Stimulated activated CD4-positive, alpha-beta T cell treated with anti-CD3 and anti-CD28 coated beads, TNF-alpha, amount 100 ng/mL, for 48 hours (primary cell): ENCODE measurements around the gene ODAD2.

Source experiments
- DNase-seq, 3 donors: peaks; one replicate each; pipeline ENCODE4 v3.0.0-alpha.2; 2020; ENCODE audit warnings: low read depth in 3 of 3

ODAD2 gene

GRCh38 chr10:27838901-27839300 lies 160.0 kb downstream of the ODAD2 start:
- DNase-seq, result no peak

DNA sequence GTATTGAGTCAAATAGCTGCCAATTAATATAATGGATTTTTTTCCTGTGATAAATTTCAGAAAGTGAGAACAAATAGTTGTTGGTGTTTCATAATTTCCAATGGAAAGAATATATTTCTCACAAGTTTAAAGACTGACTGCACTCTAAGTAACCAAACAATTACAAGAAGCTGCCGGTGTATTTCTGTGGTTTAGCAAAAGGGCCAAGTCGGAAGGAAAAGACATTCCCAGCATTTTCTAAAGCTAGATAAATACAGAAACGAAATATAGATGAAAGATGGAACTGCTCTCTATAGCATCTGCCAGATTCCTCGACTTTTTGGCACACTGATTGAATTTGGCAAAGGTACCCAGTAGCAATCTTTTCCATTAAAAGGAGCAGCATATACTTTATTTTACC lies 160.5 kb downstream of the ODAD2 start:
- DNase-seq, result no peak

GRCh38 chr10:27834476-27834875 lies 164.4 kb downstream of the ODAD2 start:
- no peak for DNase-seq

DNA sequence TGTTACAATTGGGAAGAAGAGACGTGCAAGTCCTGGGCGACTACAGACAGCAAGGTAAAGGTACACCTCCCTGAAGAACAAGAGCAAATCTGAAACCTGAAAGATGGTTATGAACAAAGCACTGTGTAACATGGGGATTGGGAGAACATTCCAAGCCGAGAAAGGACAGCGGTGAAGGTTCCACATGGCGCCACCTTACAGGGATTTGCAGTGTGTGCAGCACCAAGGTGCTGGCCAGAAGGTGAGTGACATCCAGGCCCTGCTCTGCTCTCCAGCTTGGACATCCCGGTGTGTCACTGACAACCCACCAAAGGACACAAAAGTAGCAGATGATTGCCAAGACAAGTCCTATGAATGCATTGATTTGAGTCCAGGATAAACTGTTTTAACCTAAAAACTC lies 165.1 kb downstream of the ODAD2 start:
- DNase-seq, result no peak

DNA sequence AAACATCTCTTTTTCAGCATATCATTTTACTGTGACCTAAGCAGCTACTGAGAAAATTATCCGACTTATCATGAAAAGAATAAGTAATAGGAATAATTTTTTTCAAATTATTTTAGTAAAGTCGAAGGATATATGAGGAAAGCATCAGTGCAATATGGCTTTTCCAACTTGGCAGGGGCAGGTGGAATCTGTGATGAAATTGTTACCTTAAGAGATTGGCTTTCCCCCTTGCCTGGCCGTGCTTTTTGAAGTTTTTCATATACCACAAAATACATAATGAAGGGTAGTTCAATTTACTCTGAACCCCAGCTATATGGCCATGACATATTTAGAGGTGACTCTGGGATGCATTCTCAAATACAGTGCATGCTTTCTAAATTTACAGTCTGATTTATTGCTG lies 166.1 kb downstream of the ODAD2 start:
- no peak for DNase-seq

- no peak for DNase-seq
Measured at GRCh38 chr10:27826369-27826768, 172.5 kb downstream of the ODAD2 start.

GRCh38 chr10:27822301-27822700 lies 176.6 kb downstream of the ODAD2 start:
- DNase-seq, result no peak

DNA sequence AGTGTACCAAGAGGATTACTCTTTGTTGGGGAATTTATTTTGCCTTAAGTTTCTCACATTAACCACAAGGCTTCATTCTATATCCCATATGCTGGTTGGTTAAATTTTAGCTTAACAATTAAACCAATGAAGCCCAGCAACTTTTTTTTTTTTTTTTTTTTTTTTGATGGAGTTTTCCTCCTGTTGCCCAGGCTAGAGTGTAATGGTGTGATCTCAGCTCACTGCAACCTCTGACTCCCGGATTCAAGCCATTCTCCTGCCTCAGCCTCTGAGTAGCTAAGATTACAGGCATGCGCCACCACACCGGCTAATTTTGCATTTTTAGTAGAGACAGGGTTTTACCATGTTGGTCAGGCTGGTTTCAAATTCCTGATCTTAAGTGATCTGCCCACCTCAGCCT lies 178.2 kb downstream of the ODAD2 start:
- no peak for DNase-seq

DNA sequence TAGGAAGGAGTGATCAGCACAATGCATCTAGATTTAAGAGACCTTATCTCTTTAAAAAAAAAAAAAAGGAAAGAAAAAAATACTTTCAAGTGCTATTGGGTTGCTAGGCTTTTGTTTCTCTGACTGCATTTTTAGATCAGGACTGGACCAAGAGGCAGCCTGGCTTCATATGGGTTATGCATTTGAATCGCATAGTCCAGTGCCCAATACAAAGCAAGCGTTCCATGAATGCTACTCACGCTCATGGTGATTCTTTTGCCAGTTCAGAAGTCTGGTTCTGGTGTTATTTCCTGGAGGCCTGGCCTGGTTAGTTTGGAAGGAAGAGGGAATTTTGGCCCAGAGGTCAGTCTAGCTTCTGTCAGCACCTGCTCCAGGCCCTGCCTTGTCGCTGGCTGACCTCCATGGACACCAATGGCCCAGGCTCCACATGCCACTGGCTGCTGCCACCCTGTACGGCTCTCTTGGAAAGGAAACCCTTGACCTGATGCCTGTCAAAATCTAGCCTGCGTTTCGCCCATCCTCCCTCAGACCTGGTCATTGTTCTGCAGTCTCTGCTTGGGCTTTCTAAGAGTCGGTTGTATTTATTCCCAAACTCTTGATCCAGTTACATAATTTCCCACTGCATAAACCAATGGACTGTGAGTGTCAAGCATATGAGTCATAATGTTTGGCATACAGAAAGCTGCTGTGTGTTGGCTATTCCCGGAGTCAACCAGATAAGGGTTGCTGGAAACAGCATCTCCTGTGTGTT lies 178.9 kb downstream of the ODAD2 start:
- DNase-seq, result no peak

DNA sequence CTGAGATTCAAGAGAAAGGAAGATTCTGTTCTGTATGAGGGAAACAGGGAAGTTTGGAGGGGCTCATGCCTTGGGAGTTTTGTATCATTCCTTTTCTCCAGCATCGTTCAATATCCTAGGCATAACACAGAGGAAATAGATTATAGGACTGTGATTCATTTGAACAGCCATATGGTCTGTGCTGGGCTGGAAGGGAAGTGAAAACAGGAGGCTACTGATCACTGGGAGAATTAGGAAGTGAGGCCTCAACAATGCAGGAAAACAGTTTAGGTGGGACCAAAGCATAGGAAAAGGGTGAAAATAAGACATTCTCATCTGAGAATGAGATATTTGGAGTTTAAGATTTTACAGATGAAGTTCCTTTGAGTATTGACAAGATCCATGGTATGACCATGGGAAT lies 182.6 kb downstream of the ODAD2 start:
- DNase-seq, result no peak

DNA sequence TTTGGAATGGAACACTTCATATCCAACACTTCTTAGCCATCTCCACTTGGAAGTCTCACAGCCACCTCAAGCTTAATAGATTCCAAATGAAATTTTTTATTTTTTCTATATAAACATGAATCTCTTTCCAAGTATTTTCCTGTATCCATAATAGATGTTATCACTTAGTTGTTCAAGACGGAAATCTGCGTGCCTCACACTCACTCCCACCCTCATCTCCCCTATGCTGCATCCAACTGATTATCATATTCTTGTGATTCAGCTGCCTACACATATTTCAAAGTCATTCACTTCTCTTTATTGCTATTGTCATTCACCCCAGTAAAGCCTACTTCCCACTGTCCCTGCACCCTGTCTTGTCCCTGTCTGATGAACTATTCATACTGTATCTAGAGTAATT lies 183.0 kb downstream of the ODAD2 start:
- DNase-seq, result no peak

GRCh38 chr10:27815261-27815660 lies 183.6 kb downstream of the ODAD2 start:
- no peak for DNase-seq

DNA sequence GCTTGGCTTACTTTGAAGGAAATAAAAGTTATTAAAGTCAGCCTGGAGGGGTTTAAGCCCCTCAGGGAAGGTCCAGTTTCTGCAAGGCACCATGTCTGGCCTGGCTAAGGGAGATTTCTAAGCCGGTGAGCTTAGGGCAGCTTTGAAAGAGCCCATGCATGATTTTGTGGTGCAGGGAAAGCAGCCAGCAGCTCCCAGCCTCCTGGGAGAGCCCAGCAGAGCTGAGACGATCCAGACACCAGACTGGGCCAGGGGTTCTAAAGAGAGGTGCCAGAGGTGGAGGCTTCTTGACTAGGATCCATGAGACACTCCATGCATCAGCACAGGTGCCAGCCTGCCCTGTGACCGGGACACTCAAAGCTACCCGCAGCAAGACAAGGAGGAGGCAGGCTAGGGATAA lies 193.7 kb downstream of the ODAD2 start:
- no peak for DNase-seq

- no peak for DNase-seq
Measured at GRCh38 chr10:27804136-27804535, 194.7 kb downstream of the ODAD2 start.

DNA sequence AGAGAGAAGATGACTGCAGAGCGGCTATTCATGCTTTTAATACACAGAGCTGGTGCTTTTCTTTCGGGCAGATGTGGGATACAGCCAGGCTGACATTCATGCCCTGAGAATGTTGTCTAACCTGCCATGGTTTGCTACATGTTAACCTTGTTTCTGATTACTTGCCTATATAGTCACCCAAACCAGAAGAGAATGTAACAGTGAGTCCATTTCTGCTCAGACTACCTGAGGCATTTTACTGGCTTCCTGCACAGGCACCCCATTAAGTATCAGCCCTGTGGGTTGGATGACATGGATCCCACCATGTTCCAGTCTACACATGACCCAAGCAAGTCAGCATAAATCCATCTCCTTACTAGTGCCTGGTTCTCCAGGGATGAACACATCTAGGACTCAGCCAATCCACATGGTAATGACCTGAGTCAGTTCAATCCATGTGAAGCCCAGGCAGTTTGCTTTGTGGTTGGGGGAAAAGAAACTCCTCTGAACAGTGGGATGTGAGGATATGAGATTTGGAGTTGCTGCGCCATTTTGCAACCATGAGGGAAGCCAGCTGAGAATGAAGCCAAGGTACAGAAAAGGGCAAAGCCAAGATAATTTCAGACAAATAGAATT lies 197.6 kb downstream of the ODAD2 start:
- no peak for DNase-seq

GRCh38 chr10:27799046-27799445 lies 199.8 kb downstream of the ODAD2 start:
- DNase-seq, result no peak

DNA sequence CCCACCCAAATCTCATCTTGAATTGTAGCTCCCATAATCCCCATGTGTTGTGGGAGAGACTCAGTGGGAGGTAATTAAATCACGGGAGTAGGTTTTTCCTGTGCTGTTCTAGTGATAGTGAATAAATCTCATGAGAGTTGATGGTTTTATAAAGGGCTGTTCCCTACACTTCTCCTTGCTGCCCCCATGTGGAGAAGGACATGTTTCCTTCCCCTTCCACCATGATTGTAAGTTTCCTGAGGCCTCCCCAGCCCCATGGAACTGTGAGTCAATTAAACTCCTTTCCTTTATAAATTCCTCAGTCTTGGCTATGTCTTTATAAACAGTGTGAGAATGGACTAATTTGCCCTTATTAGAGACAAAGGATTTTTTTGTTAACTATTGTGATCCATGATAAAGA lies 204.7 kb downstream of the ODAD2 start:
- DNase-seq, result no peak

- no peak for DNase-seq
Measured at GRCh38 chr10:27792216-27792615, 206.7 kb downstream of the ODAD2 start.

DNA sequence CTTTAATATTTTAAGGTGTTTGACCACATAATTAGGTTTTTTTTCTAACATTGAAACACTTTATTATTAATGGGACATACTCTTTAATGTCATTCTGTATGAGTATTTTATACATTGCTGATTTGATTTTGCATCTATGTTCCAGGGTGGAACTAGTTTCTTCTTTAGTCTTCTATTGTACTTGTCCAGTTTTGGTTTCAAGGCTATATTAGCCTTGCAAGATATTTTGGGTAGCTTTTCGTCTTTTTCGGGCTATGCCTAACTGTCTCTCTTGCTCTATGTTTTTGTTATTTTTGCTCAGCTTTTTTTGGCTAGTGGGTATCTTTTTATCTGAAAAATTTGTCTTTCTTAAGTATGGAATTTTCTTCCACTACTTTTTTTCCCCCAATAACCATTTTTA lies 214.6 kb downstream of the ODAD2 start:
- DNase-seq, result no peak

DNA sequence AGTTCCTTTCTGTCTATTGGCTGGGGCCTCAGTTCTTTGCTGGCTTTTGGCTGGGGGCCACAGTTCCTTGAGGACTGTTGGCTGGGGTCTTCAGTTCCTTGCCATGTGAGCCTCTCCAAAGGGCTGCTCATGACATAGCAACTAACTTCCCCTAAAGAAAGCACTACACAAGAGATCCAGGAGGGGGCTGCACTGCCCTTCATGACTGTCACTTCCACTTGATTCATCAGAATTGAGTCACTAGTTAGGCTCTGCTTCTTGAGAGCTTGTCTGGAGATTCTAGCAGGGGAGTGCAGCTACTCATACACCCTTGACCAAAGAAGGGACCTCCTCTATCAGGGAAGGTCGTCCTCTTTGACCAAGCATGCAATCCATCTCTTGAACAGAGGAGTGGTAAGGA lies 215.2 kb downstream of the ODAD2 start:
- no peak for DNase-seq

GRCh38 chr10:27779462-27780015 lies 219.3 kb downstream of the ODAD2 start:
- DNase-seq, result no peak

DNA sequence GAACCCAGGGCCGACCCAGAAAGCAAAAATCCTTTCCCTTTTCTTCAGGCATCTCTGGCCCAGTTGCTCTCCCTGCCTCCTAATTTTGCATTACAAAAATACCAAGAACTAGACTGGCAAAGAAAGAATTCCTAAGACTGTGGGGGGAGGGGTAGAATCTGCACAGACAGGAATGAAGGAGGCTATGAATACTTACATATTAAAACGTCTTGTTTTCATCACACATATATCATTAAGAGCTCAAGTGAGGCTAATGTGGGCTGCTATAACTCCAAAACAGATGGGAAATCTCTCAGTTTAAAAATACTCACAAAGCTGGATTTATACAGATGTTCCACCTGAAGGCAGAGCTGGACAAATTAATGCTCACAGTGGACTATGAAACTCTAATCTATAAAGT lies 224.0 kb downstream of the ODAD2 start:
- DNase-seq, result no peak

DNA sequence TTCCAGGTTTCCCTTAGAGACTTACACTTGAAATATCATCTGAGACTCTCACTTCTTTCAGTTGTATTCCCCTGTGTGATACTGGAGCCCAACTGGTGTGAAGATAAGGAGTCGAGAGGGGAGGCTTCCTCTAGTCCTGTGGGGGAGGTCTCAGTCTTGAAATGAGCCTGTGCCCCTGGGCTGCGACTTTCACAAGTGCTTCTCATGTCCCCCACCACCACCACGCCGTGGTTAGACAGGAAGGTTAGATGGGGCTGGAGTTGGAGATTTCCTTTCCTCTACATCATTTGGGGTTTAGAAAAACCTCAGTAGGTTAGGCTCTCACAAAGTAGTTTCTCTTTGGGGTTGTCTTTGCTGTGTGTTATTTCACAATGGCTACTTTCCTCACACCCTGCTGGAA lies 227.6 kb downstream of the ODAD2 start:
- DNase-seq, result no peak

DNA sequence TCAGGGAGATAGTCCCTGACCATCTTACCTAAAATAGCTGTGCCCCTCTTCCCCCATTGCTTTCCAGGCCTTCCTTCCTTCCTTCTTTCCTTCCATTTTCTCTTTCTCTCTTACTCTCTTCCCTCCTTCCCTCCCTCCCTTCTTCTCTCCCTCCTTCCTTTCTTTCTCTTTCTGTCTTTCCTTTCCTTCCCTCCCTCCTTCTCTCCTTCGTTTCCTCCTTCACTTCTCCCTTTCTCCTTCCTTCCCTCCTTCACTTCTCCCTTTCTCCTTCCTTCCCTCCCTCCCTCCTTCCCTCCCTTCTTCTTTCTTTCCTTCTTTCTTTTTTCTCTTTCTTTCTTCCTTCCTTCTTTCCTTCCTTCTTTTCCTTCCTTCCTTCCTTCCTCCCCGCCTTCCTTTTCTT lies 228.7 kb downstream of the ODAD2 start:
- no peak for DNase-seq
